Amniotic epithelial cell (primary cell): Measurements from ENCODE around the gene OVCA2.
A peak's percentile ranks its signal among the peaks of the same experiment; 100 is the strongest.
"Not testable (repeated sequence)": the region's sequence is repeated elsewhere in the genome, so short reads cannot be mapped to it uniquely, and the experiment has no call there.

Experiments
- DNase-seq: peaks from one replicate; pipeline ENCODE4 v3.0.0-alpha.2; 2010; ENCODE audit warnings: low read depth

OVCA2 gene

DNA sequence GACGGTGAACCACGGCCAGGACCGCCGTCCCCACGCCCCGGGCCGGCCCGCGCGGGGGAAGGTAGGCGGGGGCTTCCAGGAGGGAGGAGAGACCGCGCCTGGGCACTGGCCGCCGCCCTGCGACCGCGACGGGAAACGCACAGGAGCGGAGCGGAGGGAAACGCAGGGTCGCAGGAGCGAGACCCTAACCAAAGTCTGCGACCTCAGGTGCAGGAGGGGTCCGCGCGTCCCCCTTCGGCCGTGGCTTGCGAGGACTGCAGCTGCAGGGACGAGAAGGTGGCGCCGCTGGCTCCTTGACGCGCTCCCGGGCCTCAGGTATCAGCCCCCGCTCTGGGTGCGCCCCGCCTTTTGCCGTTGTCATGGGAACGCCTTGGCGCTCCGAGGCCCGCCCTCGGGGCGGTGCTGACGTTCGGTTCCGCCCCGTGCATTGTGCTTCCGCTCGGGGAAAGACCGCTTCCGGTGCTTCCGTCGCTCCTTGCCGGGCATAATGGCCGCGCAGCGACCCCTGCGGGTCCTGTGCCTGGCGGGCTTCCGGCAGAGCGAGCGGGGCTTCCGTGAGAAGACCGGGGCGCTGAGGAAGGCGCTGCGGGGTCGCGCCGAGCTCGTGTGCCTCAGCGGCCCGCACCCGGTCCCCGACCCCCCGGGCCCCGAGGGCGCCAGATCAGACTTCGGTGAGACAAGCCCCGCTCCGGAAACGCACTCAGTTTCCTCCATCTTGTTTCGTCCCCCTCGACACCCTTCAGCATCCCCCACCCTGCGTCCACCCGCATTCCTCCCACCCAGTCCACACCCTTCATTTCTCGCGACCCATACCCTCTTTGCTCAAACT, at the start of gene OVCA2:
Gene OVCA2 (plus strand): TSS at position 462 of the 829 bp plus-strand sequence. CDS start 26 bp downstream, at position 488.
- DNase-seq, result peak; percentile 88

DNA sequence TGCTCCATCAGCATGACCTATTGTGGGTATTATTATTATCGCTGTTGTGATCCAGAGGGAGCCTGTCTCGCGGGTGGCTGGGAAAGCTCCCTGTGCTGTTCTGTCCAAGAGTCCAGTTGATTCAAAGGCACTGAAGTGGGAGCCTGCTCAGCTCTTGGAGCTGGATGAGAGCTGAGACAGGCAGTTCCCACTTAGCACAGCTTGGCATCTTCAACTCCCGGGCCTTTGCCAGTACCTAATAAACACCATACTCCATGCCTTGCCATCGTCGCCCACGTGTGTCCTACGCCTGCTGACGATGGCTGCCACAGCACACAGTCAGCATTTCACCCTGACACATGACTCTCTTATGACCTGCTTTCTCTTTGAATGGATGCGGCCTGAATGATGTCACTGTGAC, 49.3 kb upstream of the OVCA2 start:
- no peak for DNase-seq

DNA sequence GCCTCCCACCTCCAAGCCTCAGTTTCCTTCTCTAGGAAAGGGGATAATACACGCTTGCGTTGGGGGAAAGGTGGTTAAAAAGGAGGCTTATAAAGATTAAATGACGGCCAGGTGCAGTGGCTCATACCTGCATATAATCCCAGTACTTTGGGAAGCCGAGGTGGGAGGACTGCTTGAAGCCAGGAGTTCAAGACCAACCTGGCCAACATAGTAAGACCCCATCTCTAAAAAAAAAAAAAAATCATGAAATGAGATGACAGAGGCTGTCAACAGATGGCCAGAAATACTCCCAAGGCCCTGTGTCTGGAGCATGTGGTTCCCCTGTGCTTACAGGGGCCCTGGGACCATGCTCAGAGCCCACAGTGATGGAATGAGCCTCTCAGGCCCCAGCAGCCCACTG, 47.1 kb upstream of the OVCA2 start:
- DNase-seq, result no peak

DNA sequence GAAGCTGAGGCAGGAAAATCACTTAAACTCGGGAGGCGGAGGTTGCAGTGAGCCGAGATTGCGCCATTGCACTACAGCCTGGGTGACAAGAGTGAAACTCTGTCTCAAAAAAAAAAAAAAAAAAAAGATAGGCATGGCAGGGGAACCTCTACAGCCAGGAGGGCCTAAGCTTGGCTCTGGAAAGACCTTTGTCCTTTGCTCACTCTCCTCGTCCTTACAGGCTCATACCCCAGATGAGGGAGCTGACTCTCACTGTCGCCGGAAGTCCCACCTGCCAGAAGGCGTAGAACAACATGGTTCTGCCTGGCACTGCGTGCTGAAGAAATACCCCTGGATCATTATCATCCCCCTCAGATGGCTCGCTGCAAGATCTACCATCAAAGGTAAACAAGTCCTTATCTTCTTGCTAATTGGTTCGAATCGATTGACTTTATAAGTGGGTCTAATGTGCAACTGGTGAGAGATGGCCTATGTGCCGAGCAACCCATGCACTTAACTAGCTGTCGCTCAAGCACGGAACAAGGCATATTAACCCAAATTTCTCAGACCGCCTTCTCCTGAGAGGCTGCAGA, 46.4 kb upstream of the OVCA2 start:
- DNase-seq, result no peak

DNA sequence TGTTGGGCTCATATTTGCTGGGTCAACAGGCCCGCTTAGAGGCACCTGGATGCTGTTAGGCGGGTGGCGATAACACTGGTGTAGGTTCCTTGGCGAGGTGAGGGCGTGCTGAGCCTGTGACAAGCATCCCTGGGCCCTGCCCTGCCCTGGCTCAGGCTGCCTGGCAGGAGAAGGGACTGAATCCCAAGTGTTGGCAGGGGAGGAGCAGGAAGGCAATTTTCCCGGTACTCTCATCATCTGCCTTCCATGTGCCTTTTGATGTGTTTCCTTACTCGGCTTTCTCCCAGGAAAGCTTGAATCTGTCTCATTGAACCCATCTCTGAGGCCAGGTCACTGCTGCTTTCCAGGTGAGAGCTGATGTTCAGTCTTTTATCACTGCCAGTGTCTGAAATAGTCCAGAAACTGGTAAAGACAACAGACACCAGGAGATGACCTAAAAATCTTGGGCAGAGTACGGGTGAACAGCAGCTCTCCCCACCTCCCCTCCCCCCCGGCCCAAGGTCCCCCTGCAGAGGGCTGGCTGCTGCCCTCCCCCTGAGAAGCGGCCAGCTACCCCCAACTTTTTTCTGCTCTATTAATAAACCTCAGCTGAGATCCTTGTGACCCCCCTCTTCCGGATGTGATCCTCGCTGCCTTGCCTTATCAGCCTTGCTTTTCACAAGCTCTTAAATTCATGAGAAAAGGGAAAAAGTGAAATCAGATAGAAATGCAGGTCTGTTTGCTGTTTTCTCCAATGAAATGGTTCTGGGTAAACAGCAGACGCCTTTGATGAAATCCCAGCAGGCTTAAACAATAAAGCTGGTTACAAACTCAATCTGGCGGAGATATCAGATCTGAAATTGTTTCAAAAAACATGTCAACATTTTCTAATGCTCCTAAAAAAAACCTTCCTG, 45.7 kb upstream of the OVCA2 start:
- DNase-seq, result no peak

DNA sequence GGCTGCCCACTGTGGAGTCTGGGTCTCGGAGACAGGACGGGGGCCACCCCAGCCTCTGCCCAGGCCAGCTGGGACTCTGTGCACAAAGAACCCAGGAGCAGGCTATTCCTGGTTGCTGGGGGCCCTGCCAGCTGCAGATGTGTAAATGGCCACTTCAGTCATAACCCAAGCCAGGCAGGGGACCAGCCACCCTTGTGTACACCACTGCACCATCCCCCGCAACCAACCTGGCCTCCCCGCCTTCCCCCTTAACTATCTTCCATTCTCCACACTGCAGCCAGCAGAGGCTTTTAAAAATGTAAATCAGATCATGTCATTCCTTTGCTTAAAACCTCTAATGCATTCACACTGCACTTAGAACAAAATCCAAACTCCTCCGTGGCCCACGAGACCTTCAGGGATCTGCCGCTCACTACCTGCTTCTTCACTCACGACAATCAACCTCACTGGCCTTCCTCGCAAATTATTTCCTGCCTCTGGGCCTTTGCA, 45.0 kb upstream of the OVCA2 start:
- DNase-seq, result no peak

GRCh38 chr17:1997289-1997926, 44.4 kb upstream of the OVCA2 start:
- DNase-seq, result no peak

DNA sequence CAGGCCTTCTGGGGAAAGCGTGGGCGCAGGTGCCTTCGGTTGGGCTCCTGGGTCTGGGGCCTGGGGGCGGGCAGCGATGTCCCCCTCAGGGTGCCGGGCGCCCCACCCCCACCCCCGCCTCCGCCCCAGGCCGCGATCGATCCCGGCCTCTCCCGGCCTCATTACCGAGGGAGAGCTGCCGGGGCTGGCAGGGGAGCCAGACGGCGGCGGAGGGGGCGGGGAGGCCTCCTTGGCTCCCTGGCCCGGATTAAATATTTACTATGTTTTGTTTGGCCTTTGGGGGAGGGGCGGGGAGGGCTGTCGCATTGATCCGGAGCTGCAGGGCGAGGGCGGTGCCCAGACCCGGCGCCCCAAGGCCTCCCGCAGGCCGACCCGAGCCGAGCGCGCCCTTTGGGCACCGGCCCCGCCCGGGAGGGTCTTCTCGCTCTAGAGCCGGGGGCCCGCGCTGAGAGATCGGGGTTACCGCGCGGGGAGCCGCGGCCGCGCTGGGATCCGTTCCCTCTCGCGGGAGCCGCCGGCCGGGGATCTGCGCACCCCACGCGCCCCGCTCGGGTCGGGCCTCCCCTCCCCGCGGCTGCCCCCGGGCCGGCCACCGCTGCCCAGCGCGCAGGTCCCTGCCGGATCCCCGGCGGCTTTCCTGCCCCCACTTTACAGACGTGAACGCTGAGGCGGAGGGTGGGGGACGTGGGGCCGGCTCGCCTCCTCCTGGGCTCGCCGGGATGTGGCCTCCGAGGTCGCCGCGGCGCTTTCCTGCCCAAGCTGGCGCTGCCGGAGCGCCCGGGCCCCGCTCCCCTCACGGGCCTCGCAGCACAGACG, 43.7 kb upstream of the OVCA2 start:
- DNase-seq, result no peak

DNA sequence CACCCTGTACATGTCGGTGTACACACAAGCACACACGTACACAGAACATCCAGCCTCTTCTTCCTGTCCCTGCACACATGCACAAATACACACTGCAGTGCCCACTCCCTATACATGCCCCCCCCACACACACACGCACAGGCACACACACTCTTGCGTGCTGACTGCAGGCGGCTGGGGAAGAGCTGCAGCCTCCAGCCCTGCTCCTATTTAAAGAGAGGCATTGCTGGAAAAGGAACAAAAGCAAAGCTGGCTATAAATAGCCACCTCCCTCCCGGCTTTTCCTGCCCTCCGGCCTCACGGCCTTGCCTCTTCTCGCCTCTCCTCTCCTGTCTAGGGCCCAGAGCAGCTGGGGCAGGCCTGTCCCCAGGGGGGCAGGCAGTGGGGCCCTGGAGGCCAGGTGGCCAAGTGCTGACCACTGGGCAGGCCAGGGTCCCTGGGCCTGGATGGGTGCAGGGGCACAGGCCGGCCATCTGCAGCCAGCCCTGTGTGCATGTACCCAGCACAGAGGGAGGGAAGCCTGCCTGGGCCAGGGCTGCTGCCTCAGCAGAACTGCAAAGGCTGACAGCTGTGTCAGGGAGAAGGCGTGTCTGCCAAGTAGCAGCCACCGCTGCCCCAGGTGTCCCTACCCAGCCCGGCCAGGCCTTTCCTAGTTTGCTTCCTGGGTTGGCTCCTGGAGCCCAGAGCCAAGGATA, 42.1 kb upstream of the OVCA2 start:
- DNase-seq, result no peak

DNA sequence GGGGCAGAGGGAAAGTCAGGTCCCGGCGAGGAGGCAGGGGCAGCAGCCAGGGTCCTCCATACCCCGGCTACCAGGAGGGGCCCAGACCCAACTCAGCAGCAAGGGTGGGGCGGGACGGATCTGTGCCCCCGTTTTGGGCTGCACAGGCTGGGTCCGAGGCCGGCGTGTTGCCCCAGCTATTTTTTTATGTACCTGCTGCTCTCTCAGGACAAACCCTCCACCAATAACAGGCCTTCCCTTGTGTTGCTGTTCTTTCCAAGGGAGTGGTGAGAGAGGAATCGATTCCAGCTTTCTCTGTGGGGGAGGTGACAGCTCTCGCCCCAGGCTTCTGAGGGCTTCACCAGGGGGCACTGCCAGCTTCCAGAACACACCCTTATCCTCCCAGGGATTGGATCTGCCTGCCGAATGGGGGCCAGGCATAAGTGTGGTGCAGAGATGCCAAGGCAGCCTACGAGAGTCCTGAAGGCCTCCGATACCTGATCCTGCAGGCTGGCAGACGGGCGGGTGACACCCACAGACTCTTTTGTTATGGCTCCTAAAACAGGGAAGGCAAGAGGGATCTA, 39.0 kb upstream of the OVCA2 start:
- DNase-seq, result no peak

- DNase-seq, result no peak
Observed at GRCh38 chr17:2003525-2003924, 38.3 kb upstream of the OVCA2 start.

- DNase-seq, result peak; percentile 29
Observed at GRCh38 chr17:2004435-2004952, 37.3 kb upstream of the OVCA2 start.

- DNase-seq, result no peak
Observed at GRCh38 chr17:2008332-2009126, 33.3 kb upstream of the OVCA2 start.

- no peak for DNase-seq
Observed at GRCh38 chr17:2009737-2010136, 32.1 kb upstream of the OVCA2 start.

GRCh38 chr17:2011411-2012371, 30.1 kb upstream of the OVCA2 start:
- no peak for DNase-seq

DNA sequence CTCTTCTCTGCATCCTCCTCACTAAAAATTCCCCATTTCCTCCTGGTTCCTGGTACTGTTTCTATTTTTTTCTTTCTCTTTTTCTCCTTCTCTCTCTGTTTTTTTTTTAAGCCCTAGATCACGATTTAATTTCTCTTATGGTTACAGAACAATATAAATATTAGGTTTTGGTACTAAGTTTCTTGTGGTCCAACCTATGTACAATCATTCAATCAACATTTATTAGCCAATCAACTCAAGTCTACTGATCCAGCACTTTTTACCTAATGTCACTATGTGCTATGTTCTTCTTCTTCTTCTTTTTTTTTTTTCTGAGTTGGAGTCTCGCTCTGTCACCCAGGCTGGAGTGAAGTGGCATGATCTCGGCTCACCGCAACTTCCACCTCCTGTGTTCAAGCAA, 29.3 kb upstream of the OVCA2 start:
- no peak for DNase-seq

GRCh38 chr17:2013220-2013993, 28.4 kb upstream of the OVCA2 start:
- DNase-seq, result not testable (repeated sequence)
